NCI-H146 treated with DMSO at 0.1 percent for 48 hours (cell line): ENCODE measurements around the gene LRG1.

Experiments used
- DNase-seq: peaks from one replicate; lab custom pipeline; 2025; ENCODE audit not compliant: unreplicated experiment; lab: John Stamatoyannopoulos, UW

Gene LRG1, protein sequence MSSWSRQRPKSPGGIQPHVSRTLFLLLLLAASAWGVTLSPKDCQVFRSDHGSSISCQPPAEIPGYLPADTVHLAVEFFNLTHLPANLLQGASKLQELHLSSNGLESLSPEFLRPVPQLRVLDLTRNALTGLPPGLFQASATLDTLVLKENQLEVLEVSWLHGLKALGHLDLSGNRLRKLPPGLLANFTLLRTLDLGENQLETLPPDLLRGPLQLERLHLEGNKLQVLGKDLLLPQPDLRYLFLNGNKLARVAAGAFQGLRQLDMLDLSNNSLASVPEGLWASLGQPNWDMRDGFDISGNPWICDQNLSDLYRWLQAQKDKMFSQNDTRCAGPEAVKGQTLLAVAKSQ

DNA sequence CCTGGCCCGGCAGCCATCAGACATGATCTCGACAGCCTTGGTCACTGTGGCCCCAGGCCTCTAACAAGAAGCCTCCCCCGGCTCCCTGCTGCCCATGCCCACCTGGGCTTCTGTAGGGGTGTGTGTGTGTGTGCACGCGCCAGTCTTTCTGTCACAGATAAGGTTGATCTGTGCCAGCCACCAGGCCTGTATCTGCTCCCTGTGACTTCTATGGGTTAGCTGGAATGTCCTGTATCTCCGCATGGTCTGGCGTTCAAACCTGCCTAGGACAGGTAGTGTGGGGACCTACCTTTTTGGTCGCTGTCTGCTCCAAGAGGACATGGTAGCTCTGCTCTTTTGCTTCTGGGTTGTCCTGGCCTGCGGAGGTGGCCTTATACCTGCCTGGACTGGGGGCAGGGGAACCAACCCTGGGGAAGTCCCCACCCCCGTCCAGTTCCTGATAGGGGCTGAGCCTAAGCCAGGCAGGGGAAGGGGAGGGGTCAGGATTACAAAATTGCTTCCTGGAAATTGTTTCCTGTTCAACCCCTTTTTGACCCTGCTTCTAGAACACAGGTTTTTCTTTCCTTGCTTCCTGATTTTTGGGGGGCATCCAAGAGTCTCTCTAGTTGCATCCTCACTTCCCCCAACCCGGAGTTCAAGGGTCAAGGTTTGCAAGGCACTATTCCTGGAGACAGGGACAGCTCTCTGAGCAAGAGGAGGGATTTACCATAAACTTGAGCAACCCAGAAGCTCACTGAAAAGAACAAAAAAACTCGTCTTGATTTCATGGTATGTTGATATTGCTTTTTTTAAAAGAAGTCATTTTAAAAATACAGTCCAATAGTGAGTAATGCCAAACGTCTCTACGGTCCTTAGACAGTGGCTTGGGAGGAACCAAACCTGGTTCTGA, at the start of gene LRG1:
Gene LRG1 (minus strand): TSS at position 344 of the 889 bp plus-strand sequence. CDS start 23 bp downstream, at position 321.
- DNase-seq, result no peak

DNA sequence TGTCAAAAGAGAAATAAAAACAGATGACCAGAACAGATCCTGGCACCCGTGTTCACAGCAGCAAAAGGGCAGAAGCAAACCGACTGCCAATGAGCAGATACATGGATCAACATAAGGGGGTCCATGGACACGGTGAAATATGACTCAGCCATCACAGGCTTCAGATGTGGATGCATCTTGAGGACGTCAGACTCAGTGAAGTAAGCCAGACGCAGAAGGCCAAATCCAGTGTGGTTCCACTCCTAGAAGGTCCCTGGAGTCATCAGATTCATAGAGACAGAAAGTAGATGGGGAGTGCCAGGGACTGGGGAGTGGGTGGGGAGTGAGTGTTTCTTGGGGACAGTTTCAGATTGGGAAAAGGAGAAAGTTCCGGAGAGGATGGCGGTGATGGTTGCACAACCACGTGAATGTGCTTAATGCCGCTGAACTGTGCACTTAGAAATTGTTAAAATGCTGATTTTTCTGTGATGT, 48.5 kb upstream of the LRG1 start:
- no peak for DNase-seq

DNA sequence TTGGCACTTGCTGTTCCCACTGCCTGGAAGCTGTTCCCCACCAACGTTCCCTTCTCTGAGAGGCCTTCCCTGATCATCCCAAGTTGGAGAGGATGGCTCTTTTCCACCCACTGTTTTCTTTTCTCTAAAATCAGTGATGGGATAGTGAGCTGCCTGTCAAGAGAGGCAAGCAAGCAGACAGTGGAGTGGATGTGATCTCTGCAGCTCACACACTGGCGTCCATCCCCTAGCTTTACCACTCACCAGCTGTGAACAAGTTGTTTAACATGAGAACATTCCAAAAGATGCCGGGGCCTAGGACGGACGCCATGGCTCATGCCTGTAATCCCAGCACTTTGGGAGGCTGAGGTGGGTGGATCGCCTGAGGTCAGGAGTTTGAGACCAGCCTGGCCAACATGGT, 47.7 kb upstream of the LRG1 start:
- DNase-seq, result no peak

DNA sequence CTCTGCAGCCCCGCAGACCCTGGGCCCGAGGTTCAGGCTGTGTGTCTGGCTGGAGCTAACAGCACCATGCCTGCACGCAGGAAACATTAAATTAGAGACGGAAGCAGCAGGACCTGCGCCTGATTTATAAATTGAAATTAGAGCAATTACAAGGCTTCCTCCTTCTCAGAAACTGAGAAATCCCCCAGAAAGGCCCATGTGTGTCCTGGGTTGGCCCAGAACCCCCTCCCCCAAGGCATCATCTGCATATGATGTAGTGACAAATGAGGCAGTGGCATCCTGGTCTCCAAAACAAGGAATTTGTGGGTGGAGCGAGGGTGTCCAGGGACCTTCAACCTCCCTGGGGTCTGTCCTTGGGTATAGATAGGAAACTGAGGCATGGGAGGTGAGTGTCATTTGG, 46.9 kb upstream of the LRG1 start:
- no peak for DNase-seq

DNA sequence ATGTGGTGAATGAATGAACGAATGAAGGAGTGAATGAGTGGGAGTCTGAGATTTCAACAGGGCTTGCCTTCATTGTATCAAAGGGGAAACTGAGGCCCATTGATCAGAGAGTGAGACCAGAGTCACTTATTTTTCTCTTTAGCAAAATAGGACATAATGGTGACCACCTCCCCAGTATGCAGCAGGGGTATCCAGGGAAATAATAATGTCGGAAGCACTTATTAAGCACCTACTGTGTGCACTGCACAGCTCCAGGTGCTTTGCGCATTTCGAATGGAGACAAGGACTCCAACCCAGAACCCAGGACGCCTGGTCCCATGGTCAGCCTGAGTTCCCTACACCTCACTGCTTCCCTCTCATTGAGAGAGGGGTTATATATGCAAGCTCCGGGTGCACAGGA, 46.4 kb upstream of the LRG1 start:
- DNase-seq, result no peak

DNA sequence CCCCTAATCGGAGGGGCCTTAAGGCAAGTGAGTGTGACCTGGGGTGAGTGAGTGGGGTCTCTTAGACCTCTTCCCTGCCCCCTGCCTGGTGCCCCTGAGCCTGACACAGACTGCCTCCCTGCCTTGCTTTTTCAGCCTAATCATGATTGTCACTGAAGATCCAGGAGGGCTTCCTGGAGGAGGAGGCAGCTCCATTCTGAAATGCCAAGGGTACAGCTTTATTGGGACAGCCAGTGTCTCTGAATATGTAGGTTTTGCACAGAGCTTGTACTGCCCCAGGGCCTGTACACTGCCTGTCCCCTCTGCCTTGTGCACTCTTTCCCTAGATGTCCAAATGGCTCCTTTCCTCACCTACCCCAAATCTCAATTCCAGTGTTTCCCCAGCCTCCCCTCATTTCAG, 45.7 kb upstream of the LRG1 start:
- no peak for DNase-seq

DNA sequence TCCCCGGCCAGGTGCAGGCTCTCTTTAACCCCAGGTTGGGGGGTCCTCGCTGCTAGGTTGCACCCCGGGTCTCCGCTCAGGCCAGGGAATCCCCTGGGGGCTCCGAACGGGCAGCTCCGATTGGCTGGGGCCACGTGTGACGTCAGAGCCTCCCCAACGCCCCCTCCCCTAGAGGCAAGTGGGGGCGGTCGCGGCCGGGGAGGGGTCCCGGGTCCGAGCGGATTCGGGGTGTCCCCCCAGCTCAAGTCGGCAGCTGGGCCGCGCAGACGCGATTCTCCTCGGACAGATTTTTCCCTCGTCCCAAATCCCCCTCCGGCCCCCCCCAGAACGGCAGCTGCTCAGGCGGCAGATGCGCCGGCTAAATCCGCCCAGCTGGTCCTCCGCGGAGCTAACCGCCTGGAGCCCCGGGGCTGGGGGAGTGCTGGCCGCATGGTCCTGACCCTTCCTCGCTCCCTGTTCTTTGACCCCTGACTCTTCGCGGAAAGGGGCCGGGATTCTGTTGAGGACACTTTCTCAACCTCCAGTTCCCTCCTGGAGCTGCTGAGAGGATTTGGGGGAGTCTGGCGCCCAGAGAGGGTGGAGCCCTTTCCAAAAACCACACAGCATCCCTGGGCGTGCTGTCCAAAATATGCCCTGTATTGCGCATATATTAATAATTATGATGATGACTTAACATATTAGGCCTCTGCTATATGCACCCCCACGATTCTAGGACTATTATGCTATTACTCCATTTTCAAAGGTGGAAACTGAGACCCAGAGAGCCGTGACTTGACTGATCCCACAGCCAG, 45.0 kb upstream of the LRG1 start:
- no peak for DNase-seq

DNA sequence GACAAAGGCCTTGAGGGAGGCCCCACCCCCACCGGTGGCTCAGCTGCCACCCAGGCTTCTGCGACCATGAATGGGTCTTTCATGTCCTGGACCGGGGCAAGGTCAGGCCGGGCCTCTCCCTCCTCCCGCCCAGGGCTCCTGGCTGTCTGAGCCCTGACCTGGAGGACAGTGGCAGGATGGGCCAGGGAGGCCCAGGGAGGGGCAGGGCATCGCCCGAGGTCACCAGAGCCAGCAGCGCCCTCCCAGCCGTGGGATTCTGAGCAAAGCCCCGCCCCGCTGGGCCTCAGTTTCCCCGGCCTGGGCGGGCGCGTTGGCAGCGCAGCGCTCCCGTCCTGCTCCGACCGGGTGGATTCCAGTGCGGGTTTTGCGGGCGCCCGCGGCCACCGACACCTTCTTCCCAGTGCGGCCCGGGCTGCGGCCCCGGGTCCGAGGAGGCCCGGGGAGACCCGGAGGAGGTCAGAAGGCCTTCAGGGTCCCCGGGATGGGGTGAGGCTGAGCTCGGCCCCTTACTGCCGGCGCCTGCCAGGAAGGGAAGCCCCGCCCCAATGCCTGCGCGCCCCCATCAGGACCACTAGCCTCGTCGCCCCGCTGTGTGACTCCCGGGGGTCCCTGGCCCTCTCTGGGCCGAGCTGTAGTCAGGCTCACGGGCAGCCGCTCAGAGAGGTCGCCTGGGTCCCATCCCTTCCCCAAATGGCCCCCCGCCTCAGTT, 44.3 kb upstream of the LRG1 start:
- no peak for DNase-seq

DNA sequence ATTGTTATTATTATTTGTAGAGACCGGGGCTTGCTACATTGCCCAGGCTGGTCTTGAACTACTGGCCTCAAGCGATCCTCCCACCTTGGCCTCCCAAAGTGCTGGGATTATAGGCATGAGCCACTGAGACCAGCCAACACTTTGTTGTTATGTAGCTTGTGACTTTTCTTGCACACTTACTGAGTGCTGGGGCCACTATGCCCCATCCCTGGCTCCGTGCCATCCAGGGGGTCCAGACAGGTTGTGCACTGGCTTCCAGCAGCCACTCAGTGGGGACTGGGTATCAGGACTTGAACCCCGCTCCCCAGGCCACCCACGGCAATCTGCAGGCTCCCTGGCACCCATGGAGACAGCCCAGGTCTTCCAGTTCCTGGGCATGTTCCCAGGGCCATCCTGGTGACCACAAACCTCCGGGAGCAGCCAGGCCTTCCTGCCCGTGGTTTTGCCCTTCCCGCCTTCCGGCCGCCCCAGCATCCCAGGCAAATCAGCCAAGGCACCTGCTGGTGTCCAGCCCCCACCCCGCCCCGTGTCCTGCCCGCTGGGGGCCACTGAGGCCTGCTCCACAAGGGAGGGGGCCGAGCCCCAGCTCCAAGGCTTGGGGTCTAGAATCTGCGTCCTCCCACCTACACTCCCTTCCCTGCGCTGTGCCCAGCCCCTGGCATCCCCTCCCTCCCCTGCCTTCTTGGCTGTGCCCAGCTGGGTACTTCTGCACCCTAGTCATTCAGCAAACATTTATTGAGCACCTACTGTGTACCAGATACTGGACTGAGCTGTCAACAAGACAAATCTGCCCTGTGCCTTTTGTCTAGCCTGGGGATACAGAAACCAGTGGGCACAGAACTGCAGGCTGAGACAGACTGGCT, 43.4 kb upstream of the LRG1 start:
- DNase-seq, result no peak

DNA sequence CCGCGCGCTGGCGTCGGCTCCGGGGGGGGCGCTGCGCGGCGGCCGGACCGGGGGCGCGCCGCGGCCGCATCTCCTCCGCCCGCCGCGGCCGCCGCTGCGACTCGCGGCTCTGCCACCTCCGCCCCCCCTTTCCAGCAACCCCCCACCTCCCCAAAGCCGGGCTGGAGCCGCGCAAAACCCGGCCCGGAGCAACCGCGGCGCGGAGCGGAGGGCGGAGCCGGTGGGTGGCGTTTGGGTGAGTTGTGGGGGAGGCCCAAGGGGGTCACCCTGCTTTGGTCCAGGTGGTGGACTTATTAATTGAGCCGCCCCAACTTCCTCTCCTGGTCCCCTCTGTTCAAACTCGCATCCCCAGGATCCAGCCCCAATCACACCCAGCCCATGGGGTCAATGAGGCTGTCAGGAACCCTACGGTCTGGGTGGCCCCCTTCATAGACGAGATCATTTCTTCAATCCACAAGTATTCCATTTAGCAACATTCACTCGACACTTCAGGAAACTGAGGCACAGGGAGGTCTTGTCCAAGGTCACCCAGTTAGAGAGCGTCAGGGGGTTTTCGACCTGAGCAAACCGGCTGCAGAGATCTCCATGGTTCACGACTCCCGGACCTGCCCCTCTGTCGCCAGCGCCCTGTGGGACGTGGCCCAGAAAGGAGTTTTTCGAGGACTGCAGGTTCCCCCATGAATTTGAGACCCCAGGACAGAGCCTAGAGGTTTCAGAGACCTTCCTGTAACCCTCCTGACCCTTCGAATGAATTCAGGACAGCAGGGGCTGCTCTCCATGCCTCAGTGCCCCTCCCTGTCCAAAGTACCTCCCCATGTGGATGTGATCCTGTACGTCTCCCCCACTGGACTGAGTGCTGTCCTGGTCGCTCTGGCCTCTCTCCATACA, 42.1 kb upstream of the LRG1 start:
- DNase-seq, result no peak

DNA sequence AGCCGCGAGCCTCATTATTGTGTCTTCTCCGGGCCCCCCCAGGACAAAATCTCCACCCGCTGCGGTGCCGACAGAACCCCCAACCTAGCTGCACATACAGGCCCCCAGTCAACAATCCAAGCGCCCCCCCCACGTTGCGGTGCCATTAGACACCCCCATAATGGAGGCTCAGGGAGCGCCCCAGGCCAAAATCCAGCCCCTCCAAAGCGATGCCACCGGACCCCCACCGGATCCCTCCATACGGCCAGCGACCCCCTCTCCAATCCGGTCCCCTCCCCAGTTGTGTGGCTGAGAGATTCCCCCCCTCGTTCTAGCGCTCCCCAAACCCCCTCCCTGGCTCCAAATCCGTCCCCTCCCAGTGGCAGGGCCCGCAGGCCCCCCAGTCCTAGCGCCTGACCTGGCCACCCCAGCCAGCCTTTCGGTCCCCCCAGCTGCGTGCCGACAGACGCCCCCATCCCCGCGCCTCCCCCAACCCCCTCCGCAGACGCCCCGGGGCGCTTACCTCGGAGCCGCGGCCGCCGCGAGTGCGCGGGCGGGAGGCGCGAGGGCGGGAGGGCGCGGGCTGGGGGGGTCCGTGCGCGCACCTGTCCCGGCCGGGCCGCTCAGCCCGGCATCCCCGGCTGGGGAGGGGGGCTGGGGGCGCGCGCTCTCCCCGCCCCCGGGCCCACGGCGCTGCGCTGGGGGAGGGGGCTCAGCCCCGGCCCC, 41.3 kb upstream of the LRG1 start:
- no peak for DNase-seq

DNA sequence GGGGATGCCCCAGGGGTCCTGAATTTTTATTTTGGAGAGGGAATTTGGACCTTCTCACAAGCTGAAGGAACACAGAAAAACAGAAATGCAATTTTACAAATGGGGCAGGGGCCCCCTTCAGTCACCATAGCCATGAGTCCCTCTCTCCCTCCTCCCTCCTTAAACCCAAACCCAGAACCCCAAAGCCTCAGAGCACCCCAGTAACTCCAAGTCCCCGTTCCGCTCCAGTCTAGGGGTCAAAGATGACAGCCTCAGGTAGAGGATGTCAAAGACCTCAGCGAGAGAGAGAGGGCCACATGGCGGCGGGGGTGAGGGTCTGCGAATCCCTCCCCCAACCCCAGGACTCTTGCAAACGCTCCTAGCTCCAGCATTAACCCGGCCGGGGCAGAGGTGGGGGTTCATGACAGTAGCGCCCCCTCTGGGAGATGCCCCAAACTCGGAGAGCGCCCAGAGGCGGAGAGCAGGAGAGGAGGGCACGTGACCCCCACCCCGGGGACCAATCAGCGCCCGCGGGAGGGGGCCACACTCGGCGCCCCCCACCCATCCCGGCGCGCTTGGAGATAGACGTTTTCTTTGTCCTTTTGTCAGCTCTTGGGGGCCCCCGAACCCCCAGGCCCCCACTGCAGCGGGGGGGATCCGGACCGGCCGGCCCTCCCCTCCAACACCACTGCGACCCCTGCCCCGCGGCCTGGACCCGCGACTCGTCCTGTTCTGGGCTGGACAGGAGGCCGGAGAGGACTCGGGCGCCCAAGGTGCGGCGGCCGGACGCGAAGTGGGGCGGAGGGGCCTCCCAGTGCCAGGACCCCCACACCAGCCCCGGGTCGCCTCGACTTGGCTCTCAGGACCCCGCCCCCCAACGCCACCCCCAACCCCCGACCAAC, 40.4 kb upstream of the LRG1 start:
- no peak for DNase-seq

DNA sequence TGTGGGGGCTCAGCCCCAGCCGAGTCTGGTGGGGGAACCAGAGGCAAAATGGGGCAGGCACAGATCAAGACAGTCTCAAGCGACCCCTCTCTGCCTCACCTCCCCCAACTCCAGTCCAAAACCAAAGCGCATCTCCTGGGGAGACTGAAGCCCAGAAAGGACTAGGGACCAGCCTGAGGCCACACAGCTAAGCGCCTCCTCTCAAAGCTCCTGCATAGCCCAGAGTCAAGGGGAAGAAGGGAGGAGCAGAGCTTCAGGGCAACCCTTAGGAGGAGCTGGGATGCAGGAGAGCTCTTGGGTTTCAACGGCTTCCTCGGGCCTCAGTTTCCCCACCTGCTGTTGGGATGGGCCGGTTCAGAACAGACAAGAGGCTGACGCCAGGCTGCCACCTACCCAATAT, 39.6 kb upstream of the LRG1 start:
- no peak for DNase-seq

DNA sequence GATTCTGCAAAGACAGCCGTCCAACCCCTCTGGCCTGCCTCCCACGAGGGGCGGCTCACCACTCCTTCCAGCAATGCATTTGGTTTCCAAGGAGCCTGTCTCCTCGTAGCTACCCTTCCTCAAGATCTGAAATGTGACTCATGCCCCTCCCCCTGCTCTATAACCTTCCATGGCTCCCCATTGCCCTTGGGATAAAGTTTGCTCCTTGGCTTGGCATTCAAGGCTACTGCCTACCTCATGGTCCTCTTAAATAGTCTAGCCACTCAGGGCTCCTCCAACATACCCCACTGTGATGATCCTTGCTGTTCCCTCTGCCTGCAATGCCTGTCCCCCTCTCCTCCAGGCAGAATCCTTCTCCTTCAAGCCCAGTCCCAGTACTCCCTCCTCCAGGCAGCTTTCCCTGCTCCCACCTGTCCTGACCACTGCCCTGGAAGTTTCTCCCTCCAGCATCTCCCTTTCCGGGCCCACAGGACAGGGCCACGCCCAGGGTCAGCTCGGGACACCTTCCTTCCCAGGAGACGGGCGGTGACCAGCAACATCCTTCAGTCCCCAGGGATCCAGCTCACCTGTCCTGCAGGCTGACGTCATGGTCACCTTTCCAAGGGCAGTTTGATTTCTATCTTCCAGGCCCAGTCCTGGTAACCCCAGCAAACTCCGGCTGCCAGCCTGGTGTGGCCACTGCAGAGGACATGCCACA, 38.9 kb upstream of the LRG1 start:
- no peak for DNase-seq

DNA sequence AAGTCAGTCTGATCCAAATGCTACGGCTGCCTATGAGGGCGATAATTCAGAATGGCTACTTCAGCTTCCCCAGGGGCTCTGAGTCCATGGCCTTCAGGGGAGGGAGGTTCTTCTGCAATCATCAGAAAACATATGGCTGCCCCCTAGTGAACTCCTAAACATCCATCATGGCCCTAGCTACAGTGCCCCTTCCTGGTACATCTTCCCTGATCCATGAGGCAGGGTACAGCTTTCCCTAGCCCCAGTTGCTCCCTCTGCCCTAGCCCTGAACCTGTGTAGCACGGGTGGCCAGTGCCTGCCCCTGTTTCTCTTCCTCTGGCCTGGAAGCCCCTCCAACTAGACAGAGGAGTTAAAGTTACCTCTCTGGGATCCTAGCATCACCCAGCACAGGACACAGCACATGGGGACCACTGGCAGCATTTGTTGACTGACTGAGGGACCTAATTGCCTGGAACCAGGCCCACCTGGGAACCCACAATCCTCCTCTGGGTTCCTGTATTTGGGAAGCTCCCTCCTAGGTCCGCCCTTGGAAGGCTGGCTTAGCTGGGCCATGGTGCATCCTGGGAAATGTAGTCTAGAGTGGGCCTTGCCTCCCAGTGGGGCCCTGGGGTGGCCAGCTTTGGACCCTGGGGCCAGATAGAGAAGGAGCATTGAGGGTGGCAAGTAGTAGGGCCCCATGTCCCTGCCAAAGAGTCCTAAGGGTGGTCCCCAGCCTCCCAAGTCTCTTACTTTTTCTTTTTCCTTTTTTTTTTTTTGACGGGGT, 37.4 kb upstream of the LRG1 start:
- DNase-seq, result no peak
